Measurements from ENCODE around the gene MTRF1L.
"Not testable (repeated sequence)": the region's sequence is repeated elsewhere in the genome, so short reads cannot be mapped to it uniquely, and the experiment has no call there.

MTRF1L gene

GRCh38 chr6:153001767-153002612, 519 bp downstream of the MTRF1L start:
- peak; percentile 9 for DNase-seq

- DNase-seq, result not testable (repeated sequence)
These were observed 1.7 kb downstream of the MTRF1L start for GRCh38 chr6:153000790-153001189.

- DNase-seq, result no peak
These were observed 2.3 kb downstream of the MTRF1L start for GRCh38 chr6:153000243-153000642.

- DNase-seq, result not testable (repeated sequence)
These were observed 3.0 kb downstream of the MTRF1L start for GRCh38 chr6:152999538-152999937.

GRCh38 chr6:152993847-152994246, 8.7 kb downstream of the MTRF1L start:
- DNase-seq, result no peak

- DNase-seq, result no peak
These were observed 9.1 kb downstream of the MTRF1L start for GRCh38 chr6:152993431-152993830.

- no peak for DNase-seq
These were observed 15.5 kb downstream of the MTRF1L start for GRCh38 chr6:152986978-152987377.

- not testable (repeated sequence) for DNase-seq
These were observed 17.2 kb downstream of the MTRF1L start for GRCh38 chr6:152985300-152985699.

GRCh38 chr6:152984513-152984872, 18.0 kb downstream of the MTRF1L start:
- peak; percentile 24 for DNase-seq

- DNase-seq, result peak; percentile 87
These were observed 18.6 kb downstream of the MTRF1L start for GRCh38 chr6:152983637-152984512.

GRCh38 chr6:152982904-152983636, 19.4 kb downstream of the MTRF1L start, which contains the start of gene FBXO5:
FBXO5 (minus strand) TSS chr6:152983041; CDS start chr6:152982959, 82 bp downstream.
- peak; percentile 98 for DNase-seq

- peak; percentile 51 for DNase-seq
These were observed 20.3 kb downstream of the MTRF1L start for GRCh38 chr6:152981989-152982903.

GRCh38 chr6:152981219-152981618, 21.3 kb downstream of the MTRF1L start:
- no peak for DNase-seq

- no peak for DNase-seq
These were observed 21.9 kb downstream of the MTRF1L start for GRCh38 chr6:152980656-152981055.

GRCh38 chr6:152979116-152979515, 23.4 kb downstream of the MTRF1L start:
- no peak for DNase-seq

GRCh38 chr6:152978058-152978457, 24.5 kb downstream of the MTRF1L start:
- DNase-seq, result no peak

GRCh38 chr6:152977556-152977955, 25.0 kb downstream of the MTRF1L start:
- no peak for DNase-seq

- DNase-seq, result no peak
These were observed 25.8 kb downstream of the MTRF1L start for GRCh38 chr6:152976749-152977148.

GRCh38 chr6:152975204-152975915, 27.1 kb downstream of the MTRF1L start:
- DNase-seq, result peak; percentile 20

GRCh38 chr6:152973916-152974315, 28.6 kb downstream of the MTRF1L start:
- DNase-seq, result peak; percentile 35
